CD4-positive, alpha-beta T cell treated with Interferon gamma for 1 hour (primary cell): Measurements from ENCODE around the gene PKNOX1.
"Not testable (repeated sequence)": the region's sequence is repeated elsewhere in the genome, so short reads cannot be mapped to it uniquely, and the experiment has no call there.

Experiments
- DNase-seq: peaks from one replicate; pipeline ENCODE4 v3.0.0-alpha.2; 2020

Gene PKNOX1

GRCh38 chr21:42973991-42974831, at the start of gene PKNOX1:
Gene PKNOX1 (plus strand): TSS chr21:42974562. CDS start chr21:43004382, 29,820 bp downstream.
- DNase-seq: peak; percentile 99

- peak; percentile 26 for DNase-seq
These were observed 49.0 kb upstream of the PKNOX1 start, which contains the start of gene ERVH48-1 for GRCh38 chr21:42925114-42925926. Gene ERVH48-1 (minus strand): TSS chr21:42925630. CDS start chr21:42919006, 6,624 bp downstream.

DNA sequence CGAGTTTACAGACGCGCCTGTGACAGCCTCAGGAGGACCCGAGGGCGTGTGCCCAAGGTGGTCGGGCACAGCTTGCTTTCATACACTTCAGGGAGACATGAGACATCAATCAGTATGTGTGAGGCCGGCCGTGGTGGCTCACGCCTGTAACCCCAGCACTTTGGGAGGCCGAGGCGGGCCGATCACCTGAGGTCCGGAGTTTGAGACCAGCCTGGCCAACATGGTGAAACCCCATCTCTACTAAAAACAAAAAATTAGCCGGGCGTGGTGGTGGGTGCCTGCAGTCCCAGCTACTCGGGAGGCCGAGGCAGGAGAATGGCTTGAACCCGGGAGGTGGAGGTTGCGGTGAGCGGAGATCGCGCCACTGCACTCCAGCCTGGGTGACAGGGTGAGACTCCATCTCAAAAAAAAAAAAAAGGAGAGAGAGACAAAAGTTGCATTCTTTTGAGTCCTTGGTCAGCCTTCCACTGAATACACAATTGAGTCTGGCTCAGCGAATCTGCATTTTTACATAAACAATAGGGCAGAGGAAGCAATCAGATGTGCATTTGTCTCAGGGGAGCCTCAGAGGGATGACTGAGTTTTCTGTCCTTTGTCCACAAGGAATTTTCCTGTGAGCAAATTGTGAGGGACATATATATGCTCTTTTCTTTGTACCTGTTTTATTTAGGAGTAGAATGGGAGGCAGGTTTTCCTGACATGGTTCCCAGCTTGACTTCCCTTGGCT, 46.7 kb upstream of the PKNOX1 start:
- not testable (repeated sequence) for DNase-seq

DNA sequence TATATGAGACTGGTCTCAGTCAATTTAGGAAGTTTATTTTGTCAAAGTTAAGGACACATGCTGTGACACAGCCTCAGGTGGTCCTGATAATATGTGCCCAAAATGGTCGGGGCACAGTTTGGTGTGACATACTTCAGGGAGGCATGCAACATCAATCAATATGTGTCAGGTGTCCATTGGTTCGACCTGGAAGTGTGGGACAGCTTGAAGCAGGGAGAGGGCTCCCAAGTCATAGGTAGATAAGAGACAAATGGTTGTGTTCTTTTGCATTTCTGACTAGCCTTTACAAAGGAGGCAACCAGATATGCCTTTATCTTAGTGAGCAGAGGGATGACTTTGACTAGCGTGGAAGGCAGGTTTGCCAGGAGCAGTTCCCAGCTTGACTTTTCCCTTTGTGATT, 44.4 kb upstream of the PKNOX1 start:
- DNase-seq: no peak

DNA sequence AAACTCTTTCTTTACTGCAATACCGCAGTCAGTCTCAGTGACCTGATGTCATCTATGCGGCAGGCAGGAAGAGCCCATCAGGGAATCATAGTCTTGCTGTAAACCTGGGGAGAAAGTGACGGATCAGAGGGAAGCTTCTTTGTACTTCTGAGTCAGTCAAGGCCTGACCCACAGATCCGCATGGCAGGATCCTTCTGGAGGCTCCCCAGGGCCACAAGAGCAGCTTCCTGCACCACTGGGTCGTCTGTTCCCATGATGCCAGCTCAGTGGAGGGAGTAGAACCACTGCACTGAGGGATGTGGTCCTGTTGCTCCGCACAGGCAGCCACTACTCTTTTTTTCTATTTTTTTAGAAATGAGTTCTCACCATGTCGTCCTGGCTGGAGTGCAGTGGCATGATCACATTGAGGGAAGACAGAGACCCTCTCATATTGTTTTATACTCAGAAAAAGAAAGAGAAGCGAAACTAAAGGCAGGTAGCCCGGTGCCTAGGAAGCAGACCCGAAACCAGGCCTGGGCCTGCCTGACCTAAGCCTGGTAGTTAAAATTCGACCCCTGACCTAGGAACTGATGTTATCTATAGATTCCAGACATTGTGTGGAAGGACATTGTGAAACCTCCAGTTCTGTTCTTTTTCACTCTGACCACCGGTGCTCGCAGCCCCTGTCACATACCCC, 42.7 kb upstream of the PKNOX1 start:
- DNase-seq: no peak

DNA sequence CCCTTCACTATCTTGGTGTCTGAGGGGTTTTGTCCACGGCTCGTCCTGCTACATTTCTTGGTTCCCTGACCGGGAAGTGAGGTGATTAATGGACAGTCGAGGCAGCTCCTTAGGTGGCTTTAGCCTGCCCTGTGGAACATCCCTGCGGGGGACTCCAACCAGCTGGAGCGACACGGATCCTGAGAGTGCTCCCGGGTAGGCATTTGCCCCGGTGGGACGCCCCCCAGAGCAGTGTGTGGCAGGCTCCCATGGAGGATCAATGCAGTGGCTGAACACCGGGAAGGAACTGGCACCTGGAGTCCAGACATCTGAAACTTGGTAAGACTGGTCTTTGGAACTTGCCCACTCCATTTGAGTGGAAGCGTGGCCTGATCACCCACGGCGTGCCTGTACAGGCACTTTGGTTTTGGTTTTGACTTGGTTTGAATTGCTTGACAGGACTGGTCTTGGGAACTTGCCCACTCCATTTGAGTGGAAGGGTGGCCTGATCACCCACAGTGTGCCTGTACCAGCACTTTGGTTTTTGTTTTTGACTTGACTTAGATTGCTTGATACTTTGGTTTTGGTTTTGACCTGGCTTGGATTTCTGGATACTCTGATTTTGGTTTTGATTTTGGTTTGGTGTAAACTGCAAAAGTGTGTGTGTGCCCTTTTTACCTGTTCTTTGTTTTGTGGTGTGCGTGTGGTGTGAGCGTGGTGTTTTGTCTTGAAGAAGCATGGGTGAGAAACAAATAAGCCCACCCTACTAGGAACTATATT, 41.8 kb upstream of the PKNOX1 start:
- not testable (repeated sequence) for DNase-seq

GRCh38 chr21:42933137-42933970, 41.0 kb upstream of the PKNOX1 start:
- not testable (repeated sequence) for DNase-seq

- not testable (repeated sequence) for DNase-seq
These were observed 40.4 kb upstream of the PKNOX1 start for GRCh38 chr21:42933973-42934372.

DNA sequence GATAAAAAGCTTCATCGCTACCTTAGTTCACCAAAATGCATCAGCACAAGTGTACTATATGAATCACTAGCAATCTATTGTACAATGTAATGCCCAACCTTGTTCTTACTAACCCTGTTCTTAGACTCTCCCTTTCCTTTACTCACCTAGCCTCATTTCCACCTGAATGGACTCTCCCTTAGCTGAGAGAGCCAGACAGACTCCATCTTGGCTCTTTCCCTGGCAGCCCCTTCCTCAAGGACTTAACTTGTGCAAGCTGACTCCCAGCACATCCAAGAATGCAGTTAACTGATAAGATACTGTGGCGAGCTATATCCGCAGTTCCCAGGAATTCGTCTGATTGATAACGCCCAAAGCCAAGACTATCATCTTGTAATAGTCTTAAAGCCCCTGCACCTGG, 38.0 kb upstream of the PKNOX1 start:
- not testable (repeated sequence) for DNase-seq

GRCh38 chr21:42937034-42937940, 37.1 kb upstream of the PKNOX1 start:
- DNase-seq: peak; percentile 8

DNA sequence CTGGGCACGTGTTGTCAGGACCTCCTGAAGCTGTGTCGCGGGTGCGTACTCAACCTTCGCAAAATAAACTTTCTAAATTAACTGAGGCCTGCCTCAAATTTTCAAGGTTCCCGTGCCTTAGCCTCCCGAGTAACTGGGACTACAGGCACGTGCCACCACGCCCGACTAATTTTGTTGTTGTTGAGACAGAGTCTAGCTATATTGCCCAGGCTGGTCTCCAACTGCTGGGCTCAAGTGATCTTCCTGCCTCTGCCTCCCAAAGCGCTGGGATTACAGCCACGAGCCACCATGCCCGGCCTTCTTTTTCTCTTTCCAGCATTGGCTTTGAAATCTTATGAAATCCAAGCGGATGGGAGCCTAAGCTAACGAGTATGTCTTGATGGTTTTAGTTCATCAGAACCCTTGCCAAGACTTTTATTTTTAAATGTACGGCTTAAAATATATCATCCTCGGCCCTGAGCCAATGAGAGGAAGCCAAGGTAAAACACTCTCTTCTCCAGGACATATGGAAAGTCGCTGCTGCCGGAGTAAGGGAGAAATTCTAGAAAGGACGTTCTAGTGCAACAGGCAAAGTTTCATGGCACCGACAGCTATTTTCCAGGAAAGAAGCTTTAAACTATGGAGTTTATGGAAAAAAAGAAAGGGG, 36.3 kb upstream of the PKNOX1 start:
- DNase-seq: no peak

DNA sequence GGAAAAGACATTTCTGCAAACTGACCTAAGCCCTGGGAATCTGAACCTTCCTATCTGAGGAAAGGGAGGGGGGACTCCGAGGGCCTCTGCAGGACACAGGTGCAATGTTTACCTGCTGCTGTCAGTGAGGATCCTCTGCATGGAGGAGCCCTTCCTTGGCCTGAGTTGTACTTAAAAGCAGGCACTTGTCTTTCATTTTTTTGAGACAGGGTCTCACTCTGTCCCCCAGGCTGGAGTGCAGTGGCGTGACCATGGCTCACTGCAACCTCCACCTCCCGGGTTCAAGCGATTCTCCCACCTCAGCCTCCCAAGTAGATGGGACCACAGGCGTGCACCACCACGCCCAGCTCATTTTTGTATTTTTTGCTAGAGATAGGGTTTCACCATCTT, 35.8 kb upstream of the PKNOX1 start:
- not testable (repeated sequence) for DNase-seq

GRCh38 chr21:42939582-42940413, 34.6 kb upstream of the PKNOX1 start:
- no peak for DNase-seq

DNA sequence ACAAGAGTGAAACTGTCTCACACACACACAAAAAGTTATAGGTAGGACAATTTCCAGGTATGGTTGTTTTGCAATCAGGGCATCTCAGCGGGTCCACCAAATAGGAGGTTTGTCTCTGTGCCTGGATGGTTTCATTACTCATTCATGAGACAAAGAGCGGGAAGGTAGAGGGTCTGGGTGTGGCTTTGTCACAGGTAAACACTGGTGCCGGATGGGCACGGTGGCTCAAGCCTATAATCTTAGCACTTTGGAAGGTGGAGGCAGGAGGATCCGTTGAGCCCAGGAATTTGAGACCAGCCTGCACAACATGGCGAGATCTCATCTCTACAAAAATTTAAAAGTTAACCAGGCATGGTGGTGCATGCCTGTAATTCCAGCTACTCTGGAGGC, 32.7 kb upstream of the PKNOX1 start:
- DNase-seq: no peak

GRCh38 chr21:42942244-42942643, 32.1 kb upstream of the PKNOX1 start:
- DNase-seq: no peak

DNA sequence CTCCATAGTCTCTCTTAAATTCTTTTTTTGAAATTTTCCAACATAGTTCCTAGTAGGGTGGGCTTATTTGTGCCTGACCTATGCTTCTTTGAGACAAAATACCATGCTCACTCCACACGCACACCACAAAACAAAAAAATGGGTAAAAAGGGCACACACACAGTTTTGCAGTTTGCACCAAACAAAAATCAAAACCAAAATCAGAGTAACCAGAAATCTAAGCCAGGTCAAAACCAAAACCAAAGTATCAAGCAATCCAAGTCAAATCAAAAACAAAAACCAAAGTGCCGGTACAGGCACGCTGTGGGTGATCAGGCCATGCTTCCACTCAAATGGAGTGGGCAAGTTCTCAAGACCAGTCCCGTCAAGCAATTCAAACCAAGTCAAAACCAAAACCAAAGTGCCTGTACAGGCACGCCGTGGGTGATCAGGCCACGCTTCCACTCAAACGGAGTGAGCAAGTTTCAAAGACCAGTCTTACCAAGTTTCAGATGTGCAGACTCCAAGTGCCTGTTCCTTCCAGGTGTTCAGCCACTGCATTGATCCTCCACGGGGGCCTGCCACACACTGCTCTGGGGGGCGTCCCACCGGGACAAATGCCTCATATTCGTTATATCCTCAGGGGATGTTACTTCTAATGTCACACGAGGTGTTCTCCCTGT, 25.1 kb upstream of the PKNOX1 start:
- not testable (repeated sequence) for DNase-seq

DNA sequence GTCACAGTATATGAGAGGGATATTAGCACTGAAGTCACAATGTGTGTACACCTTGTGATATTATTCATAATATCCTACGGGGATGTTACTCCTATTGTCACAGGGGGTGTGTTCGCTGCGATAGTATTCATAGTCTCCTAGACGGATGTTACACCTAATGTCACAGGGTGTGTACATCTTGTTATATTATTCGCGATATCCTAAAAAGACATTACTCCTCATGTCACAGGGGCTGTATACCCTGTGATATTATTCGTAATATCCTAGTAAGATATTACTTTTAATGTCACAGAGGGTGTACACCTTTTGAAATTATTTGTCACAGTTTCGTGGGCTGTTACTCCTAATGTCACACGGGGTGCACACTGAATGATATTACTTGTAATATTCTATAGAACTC, 23.2 kb upstream of the PKNOX1 start:
- DNase-seq: not testable (repeated sequence)
